GM23338 (cell line): ENCODE data around the gene PALLD. TPM values are rescaled to one million over a fixed set of nuclear protein-coding genes. Genes with fewer than 3 reads are reported as not detected.

Experiments
- ATAC-seq: fragments of 200-7000 bp; cut with Tn5 transposase; 3 replicates; pipeline ENCODE4 v1.9.1; 2020
- DNase-seq: peaks from one replicate; pipeline ENCODE4 v3.0.0-alpha.2; 2015; ENCODE audit warnings: low spot score
- H2AFZ ChIP-seq: fragments of 200-600 bp; sonication (generic); 2 replicates; pipeline ENCODE4 v1.8.0; 2016; ENCODE audit warnings: antibody characterized with exemption, mild to moderate bottlenecking, moderate library complexity
- H3F3A ChIP-seq: fragments of 200-600 bp; sonication (generic); replicated peaks from 2 replicates; pipeline ENCODE4 v1.8.0; 2017; ENCODE audit warnings: antibody characterized with exemption, mixed run types, low read depth
- H3K27ac ChIP-seq: fragments of 200-600 bp; sonication (generic); 2 replicates; pipeline ENCODE4 v1.6.1; 2016; ENCODE audit warnings: low read depth
- H3K27me3 ChIP-seq: fragments of 200-600 bp; sonication (generic); 2 replicates; pipeline ENCODE4 v1.8.0; 2016; ENCODE audit warnings: mild to moderate bottlenecking, mixed run types, moderate library complexity; ENCODE audit not compliant: insufficient read depth
- H3K36me3 ChIP-seq: fragments of 200-600 bp; sonication (generic); 2 replicates; pipeline ENCODE4 v1.8.0; 2016; ENCODE audit warnings: mild to moderate bottlenecking; ENCODE audit not compliant: insufficient read depth
- H3K4me1 ChIP-seq: fragments of 200-600 bp; sonication (generic); 2 replicates; pipeline ENCODE4 v1.8.0; 2016; ENCODE audit warnings: mild to moderate bottlenecking, moderate library complexity; ENCODE audit not compliant: insufficient read depth
- H3K4me2 ChIP-seq: fragments of 200-600 bp; sonication (generic); 2 replicates; pipeline ENCODE4 v1.7.1; 2017; ENCODE audit warnings: mixed run types
- H3K4me3 ChIP-seq: fragments of 200-600 bp; sonication (generic); 2 replicates; pipeline ENCODE4 v1.6.1; 2016; ENCODE audit warnings: mixed run types
- H3K79me2 ChIP-seq: fragments of 200-600 bp; sonication (generic); replicated peaks from 2 replicates; pipeline ENCODE4 v1.8.0; 2017; ENCODE audit warnings: mild to moderate bottlenecking; ENCODE audit not compliant: insufficient read depth
- H3K9me2 ChIP-seq: fragments of 200-600 bp; sonication (generic); 2 replicates; pipeline ENCODE4 v1.8.0; 2017; ENCODE audit not compliant: insufficient read depth
- H4K20me1 ChIP-seq: fragments of 200-600 bp; sonication (generic); replicated peaks from 2 replicates; pipeline ENCODE4 v1.8.0; 2017; ENCODE audit warnings: mild to moderate bottlenecking; ENCODE audit not compliant: insufficient read depth
- H3K27ac Mint-ChIP-seq: 2 replicates; pipeline ENCODE4 v1.8.0; 2020; ENCODE audit warnings: inconsistent platforms, mild to moderate bottlenecking, moderate library complexity, mixed read lengths
- H3K27me3 Mint-ChIP-seq: 3 replicates; pipeline ENCODE4 v1.8.0; 2022; ENCODE audit warnings: low read depth, mild to moderate bottlenecking, moderate library complexity, mixed read lengths, inconsistent platforms; ENCODE audit not compliant: insufficient read depth, poor library complexity
- H3K36me3 Mint-ChIP-seq: 3 replicates; pipeline ENCODE4 v1.8.0; 2021; ENCODE audit warnings: low read depth, mild to moderate bottlenecking, inconsistent platforms, moderate library complexity, mixed read lengths
- H3K4me1 Mint-ChIP-seq: 3 replicates; pipeline ENCODE4 v1.8.0; 2020; ENCODE audit warnings: mild to moderate bottlenecking, inconsistent platforms, mixed read lengths
- H3K4me3 Mint-ChIP-seq: 3 replicates; pipeline ENCODE4 v1.8.0; 2021; ENCODE audit warnings: moderate library complexity, mild to moderate bottlenecking, inconsistent platforms, mixed read lengths
- H3K9me3 Mint-ChIP-seq: 3 replicates; pipeline ENCODE4 v1.8.0; 2020; ENCODE audit warnings: moderate library complexity, mild to moderate bottlenecking, inconsistent platforms, mixed read lengths
- CREB1 ChIP-seq: fragments of 250-450 bp; sonication (Bioruptor Pico); IDR thresholded peaks from 2 replicates; pipeline ENCODE4 v1.5.0; 2020; ENCODE audit warnings: low read depth, mild to moderate bottlenecking, moderate library complexity
- EZH2 ChIP-seq: fragments of 200-600 bp; sonication (generic); IDR thresholded peaks from one replicate; pipeline ENCODE4 v1.8.0; 2017; ENCODE audit warnings: antibody characterized with exemption, mild to moderate bottlenecking, low read depth; ENCODE audit not compliant: unreplicated experiment
- EZH2phosphoT487 ChIP-seq: fragments of 200-600 bp; sonication (generic); IDR thresholded peaks from one replicate; pipeline ENCODE4 v1.8.1; 2018; ENCODE audit warnings: antibody characterized with exemption; ENCODE audit not compliant: unreplicated experiment
- JUNB ChIP-seq: IDR thresholded peaks from one replicate; pipeline ENCODE4 v1.6.1; 2016; ENCODE audit warnings: antibody characterized with exemption; ENCODE audit not compliant: unreplicated experiment
- NANOG ChIP-seq: IDR thresholded peaks from 2 replicates; pipeline ENCODE4 v1.6.1; 2016; ENCODE audit warnings: antibody characterized with exemption, borderline replicate concordance
- POLR2AphosphoS5 ChIP-seq: IDR thresholded peaks from 2 replicates; pipeline ENCODE4 v1.6.1; 2016; ENCODE audit warnings: antibody characterized with exemption, low read depth
- ZNF114 ChIP-seq: fragments of 250-450 bp; sonication (Bioruptor Pico); IDR thresholded peaks from 2 replicates; pipeline ENCODE4 v1.5.0; 2020; ENCODE audit warnings: mild to moderate bottlenecking, moderate library complexity
- ZNF331 ChIP-seq: fragments of 250-450 bp; sonication (Bioruptor Pico); IDR thresholded peaks from 2 replicates; pipeline ENCODE4 v1.5.0; 2020; ENCODE audit warnings: low read depth, mild to moderate bottlenecking, moderate library complexity
- polyA plus RNA-seq: library from polyadenylated mRNA; unstranded; fragments of >200 nt; fragmentation: Nextera tagmentation; extraction: Ambion mirVana; gene quantifications from 2 replicates; pipeline ENCODE4 v1.2.1, GENCODE V29; 2016
- total RNA-seq: library from RNA; depleted of rRNA; stranded (reverse); fragments of >200 nt; shearing (Covaris generic); gene quantifications from 2 replicates; pipeline ENCODE4 v1.2.3, GENCODE V29; 2014
- TF ChIP-seq, protein P1 (sequence below): IDR thresholded peaks from one replicate; pipeline ENCODE4 v1.6.1; 2018; ENCODE audit warnings: antibody characterized with exemption; ENCODE audit not compliant: unreplicated experiment
- TF ChIP-seq, protein P2 (sequence below), 2 experiments: fragments of 200-600 bp in 1 of 2; sonication (generic) in 1 of 2; conservative IDR thresholded peaks; 2 replicates each; pipeline versions ENCODE4 v1.5.1 to v1.6.1; 2016 to 2017; ENCODE audit warnings: antibody characterized with exemption in 2 of 2, low read depth in 2 of 2, mild to moderate bottlenecking in 2 of 2, moderate library complexity in 1 of 2
- TF ChIP-seq, protein P3 (sequence below): IDR thresholded peaks from 2 replicates; pipeline ENCODE4 v1.6.1; 2016; ENCODE audit warnings: antibody characterized with exemption

PALLD gene
- total and polyA plus RNA-seq, 2 experiments from 2014 or later, result 13.1 to 30.2 TPM

DNA sequence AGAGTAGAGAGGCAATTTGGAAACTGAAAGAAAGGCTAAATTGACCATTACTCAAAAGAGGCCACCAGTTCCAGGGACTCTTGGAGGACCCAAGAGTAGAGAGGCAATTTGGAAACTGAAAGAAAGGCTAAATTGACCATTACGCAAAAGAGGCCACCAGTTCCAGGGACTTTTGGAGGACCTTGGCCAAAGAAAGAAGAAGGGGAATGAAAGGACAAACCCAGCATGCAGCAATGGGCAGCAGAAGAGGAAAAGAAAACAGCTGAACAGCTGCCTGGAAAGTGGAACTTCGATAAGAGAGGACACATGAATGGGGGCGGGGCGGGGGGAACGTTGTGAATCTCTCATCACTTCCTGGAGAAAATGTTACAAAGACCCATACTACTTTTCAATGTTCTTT, 80.8 kb downstream of the PALLD start (continued):
- TF ChIP-seq, protein P1, sequence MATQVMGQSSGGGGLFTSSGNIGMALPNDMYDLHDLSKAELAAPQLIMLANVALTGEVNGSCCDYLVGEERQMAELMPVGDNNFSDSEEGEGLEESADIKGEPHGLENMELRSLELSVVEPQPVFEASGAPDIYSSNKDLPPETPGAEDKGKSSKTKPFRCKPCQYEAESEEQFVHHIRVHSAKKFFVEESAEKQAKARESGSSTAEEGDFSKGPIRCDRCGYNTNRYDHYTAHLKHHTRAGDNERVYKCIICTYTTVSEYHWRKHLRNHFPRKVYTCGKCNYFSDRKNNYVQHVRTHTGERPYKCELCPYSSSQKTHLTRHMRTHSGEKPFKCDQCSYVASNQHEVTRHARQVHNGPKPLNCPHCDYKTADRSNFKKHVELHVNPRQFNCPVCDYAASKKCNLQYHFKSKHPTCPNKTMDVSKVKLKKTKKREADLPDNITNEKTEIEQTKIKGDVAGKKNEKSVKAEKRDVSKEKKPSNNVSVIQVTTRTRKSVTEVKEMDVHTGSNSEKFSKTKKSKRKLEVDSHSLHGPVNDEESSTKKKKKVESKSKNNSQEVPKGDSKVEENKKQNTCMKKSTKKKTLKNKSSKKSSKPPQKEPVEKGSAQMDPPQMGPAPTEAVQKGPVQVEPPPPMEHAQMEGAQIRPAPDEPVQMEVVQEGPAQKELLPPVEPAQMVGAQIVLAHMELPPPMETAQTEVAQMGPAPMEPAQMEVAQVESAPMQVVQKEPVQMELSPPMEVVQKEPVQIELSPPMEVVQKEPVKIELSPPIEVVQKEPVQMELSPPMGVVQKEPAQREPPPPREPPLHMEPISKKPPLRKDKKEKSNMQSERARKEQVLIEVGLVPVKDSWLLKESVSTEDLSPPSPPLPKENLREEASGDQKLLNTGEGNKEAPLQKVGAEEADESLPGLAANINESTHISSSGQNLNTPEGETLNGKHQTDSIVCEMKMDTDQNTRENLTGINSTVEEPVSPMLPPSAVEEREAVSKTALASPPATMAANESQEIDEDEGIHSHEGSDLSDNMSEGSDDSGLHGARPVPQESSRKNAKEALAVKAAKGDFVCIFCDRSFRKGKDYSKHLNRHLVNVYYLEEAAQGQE, result no peak
- TF ChIP-seq JUNB, result no peak

DNA sequence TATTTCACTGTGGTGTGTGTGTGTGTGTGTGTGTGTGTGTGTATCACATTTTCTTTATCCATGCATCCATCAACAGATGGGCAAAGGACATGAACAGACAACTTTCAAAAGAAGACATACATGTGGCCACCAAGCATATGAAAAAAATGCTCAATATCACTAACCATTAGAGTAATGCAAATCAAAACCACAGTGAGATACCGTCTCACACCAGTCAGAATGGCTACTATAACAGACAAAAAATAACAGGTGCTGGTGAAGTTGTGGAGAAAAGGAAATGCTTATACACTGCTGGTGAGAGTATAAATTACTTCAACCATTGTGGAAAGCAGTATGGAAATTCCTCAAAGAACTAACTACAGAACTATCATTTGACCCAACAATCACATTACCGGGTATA, 83.4 kb downstream of the PALLD start:
- H3K27ac Mint-ChIP-seq, result no peak overlapping the region
- DNase-seq, result no peak
- H3K4me1 Mint-ChIP-seq, result no peaks in the 10 kb centered on the region
- Histone ChIP-seq H3K4me3 (no peak overlapping the region), H3K27me3 (no peaks in the 10 kb centered on the region), H3K36me3 (no peaks in the 10 kb centered on the region), H3K4me1 (no peaks in the 10 kb centered on the region), H3K27ac (no peak overlapping the region), H3K4me2 (no peak overlapping the region), H2AFZ (no peak overlapping the region), H3F3A (no peaks in the 10 kb centered on the region), H4K20me1 (no peaks in the 10 kb centered on the region), H3K79me2 (no peaks in the 10 kb centered on the region), H3K9me2 (no peaks in the 10 kb centered on the region)
- ATAC-seq, result no peak
- H3K4me3 Mint-ChIP-seq, result no peak overlapping the region
- no peaks in the 10 kb centered on the region for H3K27me3 Mint-ChIP-seq
- H3K36me3 Mint-ChIP-seq, result no peaks in the 10 kb centered on the region; the same call in 2 of the 3 replicates
- H3K9me3 Mint-ChIP-seq, result peaks cover 5% of the 10 kb centered on the region; the same call in 1 of the 3 replicates
- TF ChIP-seq NANOG, result no peak
- TF ChIP-seq EZH2phosphoT487, result no peak
- no peak for TF ChIP-seq ZNF114 (CRISPR knock-in tag)
- TF ChIP-seq, protein P2, sequence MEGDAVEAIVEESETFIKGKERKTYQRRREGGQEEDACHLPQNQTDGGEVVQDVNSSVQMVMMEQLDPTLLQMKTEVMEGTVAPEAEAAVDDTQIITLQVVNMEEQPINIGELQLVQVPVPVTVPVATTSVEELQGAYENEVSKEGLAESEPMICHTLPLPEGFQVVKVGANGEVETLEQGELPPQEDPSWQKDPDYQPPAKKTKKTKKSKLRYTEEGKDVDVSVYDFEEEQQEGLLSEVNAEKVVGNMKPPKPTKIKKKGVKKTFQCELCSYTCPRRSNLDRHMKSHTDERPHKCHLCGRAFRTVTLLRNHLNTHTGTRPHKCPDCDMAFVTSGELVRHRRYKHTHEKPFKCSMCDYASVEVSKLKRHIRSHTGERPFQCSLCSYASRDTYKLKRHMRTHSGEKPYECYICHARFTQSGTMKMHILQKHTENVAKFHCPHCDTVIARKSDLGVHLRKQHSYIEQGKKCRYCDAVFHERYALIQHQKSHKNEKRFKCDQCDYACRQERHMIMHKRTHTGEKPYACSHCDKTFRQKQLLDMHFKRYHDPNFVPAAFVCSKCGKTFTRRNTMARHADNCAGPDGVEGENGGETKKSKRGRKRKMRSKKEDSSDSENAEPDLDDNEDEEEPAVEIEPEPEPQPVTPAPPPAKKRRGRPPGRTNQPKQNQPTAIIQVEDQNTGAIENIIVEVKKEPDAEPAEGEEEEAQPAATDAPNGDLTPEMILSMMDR (conservative IDR thresholded peaks at IDR 0.05; ENCODE audit: low read depth in 2 of 2), result no peak
- TF ChIP-seq, protein P3, sequence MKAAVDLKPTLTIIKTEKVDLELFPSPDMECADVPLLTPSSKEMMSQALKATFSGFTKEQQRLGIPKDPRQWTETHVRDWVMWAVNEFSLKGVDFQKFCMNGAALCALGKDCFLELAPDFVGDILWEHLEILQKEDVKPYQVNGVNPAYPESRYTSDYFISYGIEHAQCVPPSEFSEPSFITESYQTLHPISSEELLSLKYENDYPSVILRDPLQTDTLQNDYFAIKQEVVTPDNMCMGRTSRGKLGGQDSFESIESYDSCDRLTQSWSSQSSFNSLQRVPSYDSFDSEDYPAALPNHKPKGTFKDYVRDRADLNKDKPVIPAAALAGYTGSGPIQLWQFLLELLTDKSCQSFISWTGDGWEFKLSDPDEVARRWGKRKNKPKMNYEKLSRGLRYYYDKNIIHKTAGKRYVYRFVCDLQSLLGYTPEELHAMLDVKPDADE, result no peak
- no peak for TF ChIP-seq ZNF331 (CRISPR knock-in tag)
- TF ChIP-seq, protein P1, result no peak
- no peak for TF ChIP-seq JUNB
- no peak for TF ChIP-seq CREB1 (CRISPR knock-in tag)
- no peak for TF ChIP-seq POLR2AphosphoS5
- TF ChIP-seq EZH2, result no peak
